ENCODE results near the gene PBX1.
A peak's percentile ranks its signal among the peaks of the same experiment; 100 is the strongest.

Gene PBX1

DNA sequence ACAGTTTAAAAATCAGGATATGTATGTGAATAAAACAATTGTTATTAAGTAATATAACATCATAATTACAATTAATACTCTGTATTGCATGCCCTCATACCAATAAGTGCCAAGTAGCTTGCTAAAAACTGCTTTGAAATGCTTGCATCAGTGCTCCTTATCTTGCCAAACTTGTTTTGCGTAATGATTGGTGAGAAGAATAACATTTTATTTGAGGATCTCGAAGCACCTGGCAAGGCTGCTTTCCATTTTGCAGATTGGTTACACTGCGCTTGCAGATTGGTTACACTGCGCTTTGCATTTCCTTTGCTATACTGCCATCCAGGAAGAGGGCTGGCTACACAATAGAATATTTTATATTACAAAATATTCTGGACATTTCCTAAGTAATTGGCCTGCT, 1.7 kb upstream of the PBX1 start:
- H3K27me3 ChIP-seq = peaks cover 48% of the 10 kb centered on the region
- no peak for TF ChIP-seq CTCF (IDR thresholded peaks at IDR 0.05)
- H3K4me3 ChIP-seq (ENCODE audit: low read depth in 1 of 2, low read length in 1 of 2) = no peak overlapping the region
- H3K27ac ChIP-seq = no peak overlapping the region
- H3K4me1 ChIP-seq (ENCODE audit: control insufficient read depth in 1 of 2, insufficient read depth in 1 of 2, low read depth in 1 of 2, low read length in 1 of 2) = peaks cover 6 to 26% of the 10 kb centered on the region in 2 experiments
- no peaks in the 10 kb centered on the region for H3K36me3 ChIP-seq
- H3K9me3 ChIP-seq = no peaks in the 10 kb centered on the region

- Histone ChIP-seq H3K36me3 (no peaks in the 10 kb centered on the region), H3K27ac (no peak overlapping the region), H3K4me3 (ENCODE audit: low read depth in 1 of 2, low read length in 1 of 2) (peak overlapping the region in 1 of 2 experiments; percentile 61), H3K27me3 (peaks cover 68% of the 10 kb centered on the region), H3K4me1 (ENCODE audit: control insufficient read depth in 1 of 2, insufficient read depth in 1 of 2, low read depth in 1 of 2, low read length in 1 of 2) (peaks cover 6 to 26% of the 10 kb centered on the region in 2 experiments), H3K9me3 (no peaks in the 10 kb centered on the region)
- TF ChIP-seq CTCF (IDR thresholded peaks at IDR 0.05) = no peak
These were observed 513 bp downstream of the PBX1 start for GRCh38 chr1:164559342-164560051.

DNA sequence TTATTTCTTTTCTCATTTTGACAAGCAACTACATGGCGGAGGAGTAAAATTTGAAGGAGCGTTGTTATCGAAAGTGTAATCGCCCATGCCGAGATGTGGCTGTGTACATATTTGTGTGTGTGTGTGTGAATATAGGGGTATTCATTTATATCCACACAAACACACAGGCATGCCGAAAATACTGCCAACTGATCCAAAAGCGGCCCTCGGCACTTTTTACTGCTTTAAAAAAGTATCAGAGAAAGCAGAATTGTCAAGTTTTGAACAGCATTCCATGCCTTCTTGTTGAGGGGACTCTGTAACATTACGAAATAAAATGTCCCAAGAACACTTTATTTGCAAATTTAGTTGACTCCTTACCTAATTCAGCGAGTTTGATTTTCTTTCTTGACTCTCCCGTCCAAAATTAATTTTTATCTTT, 1.1 kb downstream of the PBX1 start:
- Histone ChIP-seq H3K27me3 (peaks cover 68% of the 10 kb centered on the region), H3K36me3 (no peaks in the 10 kb centered on the region), H3K4me1 (ENCODE audit: control insufficient read depth in 1 of 2, insufficient read depth in 1 of 2, low read depth in 1 of 2, low read length in 1 of 2) (peaks cover 6 to 26% of the 10 kb centered on the region in 2 experiments), H3K4me3 (ENCODE audit: low read depth in 1 of 2, low read length in 1 of 2) (no peak overlapping the region), H3K9me3 (no peaks in the 10 kb centered on the region), H3K27ac (no peak overlapping the region)
- TF ChIP-seq CTCF (IDR thresholded peaks at IDR 0.05) = no peak

DNA sequence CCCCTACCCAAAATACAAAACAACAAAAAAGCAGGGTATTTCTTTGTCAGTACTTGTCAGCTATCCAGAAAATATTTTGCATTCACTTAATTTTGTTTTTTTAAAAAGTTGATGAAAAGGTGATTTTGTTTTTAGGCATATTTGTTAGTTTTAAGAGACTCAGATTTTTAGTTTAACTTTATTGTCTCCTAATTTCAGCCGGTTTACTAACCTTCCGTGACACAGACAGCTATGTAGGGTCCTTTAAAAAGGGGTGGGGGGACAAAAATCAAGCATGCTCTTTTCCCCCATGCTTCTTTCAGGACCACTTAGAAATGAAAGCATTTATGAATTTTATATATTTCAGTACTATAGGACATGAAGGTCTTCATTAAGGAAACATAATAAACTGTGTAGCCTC, 1.6 kb downstream of the PBX1 start:
- Histone ChIP-seq H3K4me3 (ENCODE audit: low read depth in 1 of 2, low read length in 1 of 2) (no peak overlapping the region), H3K27me3 (peaks cover 68% of the 10 kb centered on the region), H3K4me1 (ENCODE audit: control insufficient read depth in 1 of 2, insufficient read depth in 1 of 2, low read depth in 1 of 2, low read length in 1 of 2) (peaks cover 6 to 26% of the 10 kb centered on the region in 2 experiments), H3K36me3 (no peaks in the 10 kb centered on the region), H3K9me3 (no peaks in the 10 kb centered on the region), H3K27ac (no peak overlapping the region)
- TF ChIP-seq CTCF (IDR thresholded peaks at IDR 0.05) = no peak

- Histone ChIP-seq H3K4me3 (ENCODE audit: low read depth in 1 of 2, low read length in 1 of 2) (no peak overlapping the region), H3K9me3 (no peaks in the 10 kb centered on the region), H3K27ac (no peak overlapping the region), H3K36me3 (no peaks in the 10 kb centered on the region), H3K27me3 (peaks cover 68% of the 10 kb centered on the region), H3K4me1 (ENCODE audit: control insufficient read depth in 1 of 2, insufficient read depth in 1 of 2, low read depth in 1 of 2, low read length in 1 of 2) (peaks cover 6 to 26% of the 10 kb centered on the region in 2 experiments)
- TF ChIP-seq CTCF (IDR thresholded peaks at IDR 0.05) = no peak
These were observed 2.0 kb downstream of the PBX1 start for GRCh38 chr1:164561007-164561406.

Measured in neutrophil (primary cell).